HG03565 (cell line): Measurements from ENCODE around the gene LSM11.
A peak's percentile ranks its signal among the peaks of the same experiment; 100 is the strongest.
"Not testable (repeated sequence)": the region's sequence is repeated elsewhere in the genome, so short reads cannot be mapped to it uniquely, and the experiment has no call there.

Source experiments
- ATAC-seq: cut with Tn5 transposase; IDR thresholded peaks from one replicate; pipeline ENCODE4 v1.9.1; 2021; ENCODE audit warnings: mild to moderate bottlenecking, moderate library complexity; ENCODE audit not compliant: unreplicated experiment

Gene LSM11

DNA sequence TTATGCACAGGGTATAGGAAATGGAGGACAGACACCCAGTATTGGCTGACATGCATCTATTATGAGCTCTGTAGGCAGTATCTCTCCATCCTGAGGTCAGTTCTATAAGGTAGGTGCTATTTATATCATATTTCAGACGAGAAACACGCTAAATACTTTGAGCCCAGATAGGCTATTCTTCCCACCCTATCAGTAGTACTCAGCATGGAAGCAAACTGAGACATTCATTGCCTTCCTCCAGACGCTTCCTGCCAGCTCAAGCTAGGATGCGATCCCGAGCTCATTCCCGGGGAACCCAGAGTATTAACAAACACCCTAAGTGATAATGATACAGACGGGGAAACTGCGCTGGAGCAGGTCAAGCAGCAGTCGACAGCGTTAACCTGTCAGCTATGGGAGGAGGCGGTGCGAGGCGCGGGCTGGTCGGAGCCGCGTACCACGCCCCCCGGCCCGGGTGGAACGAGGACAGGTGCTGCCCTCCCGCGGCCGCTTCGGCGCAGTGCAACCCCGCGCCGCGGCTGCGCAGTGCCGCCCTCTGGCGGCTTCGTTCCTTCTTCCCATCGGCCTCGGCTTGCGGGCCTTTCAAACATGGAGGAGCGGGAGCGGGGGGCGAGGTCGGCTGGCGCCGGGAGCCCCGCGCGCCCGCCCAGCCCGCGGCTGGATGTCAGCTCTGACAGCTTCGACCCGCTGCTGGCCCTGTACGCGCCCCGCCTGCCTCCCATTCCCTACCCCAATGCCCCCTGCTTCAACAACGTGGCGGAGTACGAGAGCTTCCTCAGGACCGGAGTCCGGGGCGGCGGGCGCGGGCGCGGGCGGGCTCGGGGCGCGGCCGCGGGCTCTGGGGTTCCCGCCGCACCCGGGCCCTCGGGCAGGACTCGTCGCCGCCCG, at the start of gene LSM11:
Gene LSM11, plus strand, starts transcription at position 550 of the 888 bp plus-strand sequence. Its CDS starts 39 bp downstream, at position 589.
- ATAC-seq, result peak; percentile 94

DNA sequence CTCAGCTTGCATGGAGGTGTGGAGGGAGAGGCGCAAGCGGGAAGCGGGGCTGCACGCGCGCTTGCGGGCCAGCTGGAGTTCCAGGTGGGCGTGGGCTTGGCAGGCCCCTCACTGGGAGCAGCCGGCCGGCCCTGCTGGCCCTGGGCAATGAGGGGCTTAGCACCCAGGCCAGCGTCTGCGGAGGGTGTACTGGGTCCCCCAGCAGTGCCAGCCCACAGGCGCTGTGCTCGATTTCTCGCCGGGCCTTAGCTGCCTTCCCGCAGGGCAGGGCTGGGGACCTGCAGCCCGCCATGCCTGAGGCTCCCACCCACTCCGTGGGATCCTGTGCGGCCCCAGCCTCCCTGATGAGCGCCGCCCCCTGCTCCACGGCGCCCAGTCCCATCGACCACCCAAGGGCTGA, 49.7 kb upstream of the LSM11 start:
- not testable (repeated sequence) for ATAC-seq

DNA sequence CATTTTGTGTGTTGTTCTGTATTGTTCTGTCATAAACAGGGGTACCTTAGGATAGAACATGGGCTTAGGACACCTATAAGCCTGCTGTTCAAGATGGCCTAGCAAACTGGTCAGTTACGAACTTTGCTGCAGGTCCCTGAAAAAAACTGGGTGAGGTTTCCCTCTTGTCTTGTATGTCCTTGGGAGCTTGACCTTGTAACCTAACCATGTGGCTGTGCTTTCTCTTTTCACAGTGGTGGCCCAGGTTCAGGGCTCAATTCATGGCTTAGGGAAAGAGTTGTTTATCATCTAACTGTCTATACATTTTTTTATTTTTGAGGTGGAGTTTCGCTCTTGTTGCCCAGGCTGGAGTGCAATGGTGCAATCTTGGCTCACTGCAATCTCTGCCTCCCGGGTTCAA, 47.4 kb upstream of the LSM11 start:
- not testable (repeated sequence) for ATAC-seq

DNA sequence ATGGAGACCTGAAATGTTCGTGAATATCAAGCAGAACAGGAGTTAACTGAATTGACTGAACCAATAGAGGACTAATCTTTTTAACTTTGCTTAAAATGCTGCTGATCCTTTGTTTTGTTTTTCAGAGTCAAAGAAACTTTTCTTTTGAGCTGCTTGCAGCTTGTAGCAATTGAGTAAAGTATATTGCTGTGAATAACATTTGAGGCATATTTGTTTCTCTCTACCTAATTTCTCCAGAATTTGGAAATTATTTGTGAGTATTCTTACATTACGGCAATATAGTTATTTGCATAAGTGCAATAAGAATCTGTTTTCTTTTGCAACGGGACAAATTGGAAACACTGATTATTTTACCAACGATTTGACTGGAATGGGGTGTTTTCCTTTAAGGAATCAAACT, 44.8 kb upstream of the LSM11 start:
- not testable (repeated sequence) for ATAC-seq

DNA sequence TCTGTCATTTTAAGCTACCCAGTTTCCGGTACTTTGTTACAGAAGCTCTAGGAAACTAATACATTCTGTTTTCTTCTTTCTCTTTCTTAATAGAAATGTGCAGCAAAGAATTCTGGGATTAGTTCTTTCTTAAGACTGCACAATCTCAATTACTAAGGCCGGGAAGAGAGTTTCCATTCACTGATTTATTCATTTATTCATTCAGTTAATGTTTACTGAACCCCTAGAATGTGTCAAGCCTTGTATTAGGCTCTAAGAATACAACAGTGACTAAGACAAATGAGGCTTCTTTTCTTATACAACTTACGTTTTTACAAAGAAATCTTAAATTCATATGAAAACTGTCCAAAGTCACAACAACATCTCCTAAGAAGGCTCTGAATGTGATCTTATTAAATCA, 39.8 kb upstream of the LSM11 start:
- no peak for ATAC-seq

DNA sequence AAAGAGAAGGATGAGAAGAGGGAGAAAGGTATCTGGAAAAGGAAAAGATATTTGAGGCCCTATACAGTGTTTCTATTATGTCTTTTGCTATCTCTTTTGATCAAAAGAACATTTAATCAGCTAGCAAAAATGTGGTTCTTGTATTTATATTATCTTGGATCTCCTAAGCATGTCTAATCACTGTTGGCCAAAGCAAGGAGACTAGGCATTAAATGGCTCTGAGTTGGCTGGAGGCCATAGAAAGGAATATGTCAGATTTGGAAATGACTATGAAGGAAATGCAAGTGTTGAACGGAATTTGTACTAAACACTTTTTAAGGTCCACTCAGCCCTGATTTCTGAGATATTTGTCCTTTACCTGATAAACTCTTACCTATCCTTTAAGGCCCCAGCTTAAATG, 34.6 kb upstream of the LSM11 start:
- no peak for ATAC-seq

DNA sequence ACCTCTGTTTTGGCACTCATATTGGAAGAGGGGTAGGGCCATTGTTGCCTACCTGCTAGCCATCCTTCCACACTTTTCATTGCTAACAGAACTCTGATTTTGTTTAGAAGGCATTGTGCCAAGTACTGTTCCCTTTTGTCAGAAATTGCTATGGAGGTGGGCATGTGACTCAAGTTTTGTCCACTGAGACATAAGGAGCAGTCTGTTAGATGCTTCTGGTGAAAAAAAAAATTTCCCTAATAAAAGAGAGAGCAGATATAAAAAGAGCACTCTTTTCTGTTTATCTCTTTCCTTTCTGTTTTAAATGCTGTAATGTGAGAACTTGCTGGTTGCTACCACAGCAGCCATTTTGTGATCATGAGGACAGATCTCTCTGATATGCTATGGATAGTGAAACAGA, 34.2 kb upstream of the LSM11 start:
- ATAC-seq, result no peak

DNA sequence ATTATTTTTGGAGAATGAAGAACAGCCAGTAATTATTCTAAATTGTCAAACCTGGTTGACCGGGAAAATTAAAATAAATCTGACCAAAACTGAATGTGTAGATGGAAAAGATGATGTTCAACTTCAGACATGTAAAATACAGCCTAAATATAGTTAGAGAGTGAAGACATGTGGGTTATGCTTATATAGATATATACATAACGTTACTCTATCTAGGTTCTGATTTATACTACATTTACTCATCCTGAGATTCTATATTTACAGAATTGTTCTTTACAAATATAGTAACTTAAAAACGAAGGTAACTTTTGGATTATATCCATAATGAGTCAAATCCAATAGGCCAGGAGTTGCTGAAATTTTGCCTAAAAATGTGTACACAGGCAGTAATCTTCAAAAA, 33.1 kb upstream of the LSM11 start:
- ATAC-seq, result no peak

DNA sequence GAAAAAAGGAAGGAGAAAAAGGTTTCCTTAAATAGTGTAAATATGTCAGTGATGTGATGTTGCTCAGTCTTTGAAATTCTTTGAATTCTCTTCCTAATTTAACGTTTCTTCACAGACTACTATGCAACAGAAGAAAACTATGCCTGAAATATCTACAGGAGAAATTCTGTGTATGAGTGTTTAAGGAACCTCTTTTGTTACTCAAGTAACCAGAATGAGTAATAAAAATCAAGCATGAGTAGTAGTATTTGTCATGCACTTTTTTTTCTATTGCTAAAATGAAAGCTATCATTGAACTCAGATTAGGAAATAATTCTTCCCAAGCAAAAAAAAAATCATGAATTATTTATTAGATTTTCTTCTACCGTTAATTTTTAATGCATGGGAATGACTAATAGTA, 32.6 kb upstream of the LSM11 start:
- ATAC-seq, result no peak

DNA sequence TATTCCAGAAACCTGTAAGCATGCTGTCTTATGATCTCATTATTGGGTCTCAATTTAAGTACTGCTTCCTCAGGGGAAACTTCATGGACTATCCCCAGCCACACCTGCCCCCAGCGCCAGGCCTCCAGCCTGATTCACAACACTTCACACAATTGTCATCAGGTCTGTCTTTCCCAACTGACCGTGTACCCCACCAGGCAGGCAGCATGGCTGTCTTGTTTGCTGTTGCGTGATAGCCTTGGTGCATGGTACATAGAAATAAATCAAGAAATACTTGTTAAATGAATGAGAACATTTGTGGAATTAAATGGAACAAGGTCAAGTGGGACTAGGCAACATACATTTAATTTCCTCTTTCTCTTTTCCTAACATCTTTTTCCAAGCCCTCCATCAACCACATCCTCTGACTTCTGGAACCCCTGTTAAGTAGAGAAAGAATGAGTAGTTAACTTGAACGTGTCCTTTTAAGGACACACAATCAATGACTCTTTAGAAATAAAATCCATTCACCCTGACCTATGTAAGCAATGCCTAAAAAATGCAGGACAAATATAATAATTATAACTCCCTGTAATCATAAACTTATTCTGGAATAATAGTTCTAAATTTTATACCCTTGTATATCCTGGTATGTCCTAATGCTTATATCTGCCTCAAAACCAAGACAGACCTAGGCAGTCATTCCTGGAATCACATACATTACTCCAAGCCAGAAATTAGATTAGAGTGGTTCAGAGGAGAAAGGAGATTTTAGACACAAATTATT, 29.5 kb upstream of the LSM11 start:
- ATAC-seq, result no peak

DNA sequence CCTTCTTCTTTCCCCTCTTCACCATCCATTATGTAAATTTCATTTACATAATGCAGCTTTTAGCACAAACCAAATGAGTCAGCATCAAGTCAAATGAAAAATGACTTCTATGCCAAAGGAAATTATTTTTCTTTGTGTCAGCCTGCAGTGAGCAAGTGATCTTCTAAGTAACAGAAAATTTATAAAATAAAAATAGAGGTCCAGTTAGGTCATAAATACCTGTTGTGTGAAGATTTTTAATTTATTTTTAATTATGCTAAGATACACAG, 29.0 kb upstream of the LSM11 start:
- ATAC-seq, result no peak

DNA sequence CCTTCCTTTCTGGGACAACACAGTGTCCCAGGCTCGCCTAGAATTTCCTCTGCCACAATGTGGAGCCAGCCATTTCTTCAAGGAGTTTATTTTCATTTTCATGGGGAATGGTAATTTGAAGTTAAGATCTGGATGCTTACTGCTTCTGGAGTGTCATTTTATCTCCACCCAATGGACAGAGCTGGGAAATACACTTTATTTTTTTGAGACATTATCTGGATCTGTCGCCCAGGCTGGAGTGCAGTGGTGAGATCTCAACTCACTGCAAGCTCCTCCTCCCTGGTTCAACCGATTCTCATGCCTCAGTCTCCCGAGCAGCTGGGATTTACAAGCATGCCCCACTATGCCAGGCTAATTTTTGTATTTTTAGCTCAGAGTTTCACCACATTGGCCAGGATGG, 25.0 kb upstream of the LSM11 start:
- no peak for ATAC-seq

DNA sequence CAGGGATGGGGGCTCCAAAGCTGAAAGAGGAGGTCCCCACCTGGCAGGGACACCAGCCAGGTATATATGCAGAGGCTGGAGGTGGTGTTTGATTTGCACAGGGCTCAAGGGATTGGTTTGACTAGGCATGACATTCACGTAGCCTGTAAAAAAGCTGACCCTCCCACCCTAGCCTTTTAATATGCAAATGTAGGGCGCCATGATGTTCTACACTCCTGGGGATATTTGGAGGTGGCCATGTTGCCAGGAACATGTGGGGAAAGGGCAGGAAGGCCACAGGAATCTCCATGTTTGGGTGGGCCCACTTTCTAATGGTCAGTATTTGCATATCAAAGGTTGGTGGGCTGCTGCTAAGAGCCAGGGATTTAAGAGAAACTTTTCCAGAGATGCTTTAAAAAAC, 24.3 kb upstream of the LSM11 start:
- no peak for ATAC-seq

DNA sequence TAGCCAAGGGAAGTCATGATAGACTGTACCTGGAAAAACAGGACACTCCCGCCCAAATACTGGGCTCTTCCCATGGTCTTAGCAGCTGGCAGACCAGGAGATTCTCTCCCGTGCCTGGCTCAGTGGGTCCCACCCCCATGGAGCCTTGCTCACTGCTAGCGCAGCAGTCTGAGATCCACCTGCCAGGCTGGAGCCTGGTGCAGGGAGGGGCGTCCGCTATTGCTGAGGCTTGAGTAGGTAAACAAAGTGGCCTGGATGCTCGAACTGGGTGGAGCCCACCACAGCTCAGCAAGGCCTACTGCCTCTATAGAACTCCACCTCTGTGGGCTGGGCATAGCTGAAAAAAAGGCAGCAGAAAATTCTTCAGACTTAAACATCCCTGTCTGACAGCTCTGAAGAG, 22.4 kb upstream of the LSM11 start:
- no peak for ATAC-seq

DNA sequence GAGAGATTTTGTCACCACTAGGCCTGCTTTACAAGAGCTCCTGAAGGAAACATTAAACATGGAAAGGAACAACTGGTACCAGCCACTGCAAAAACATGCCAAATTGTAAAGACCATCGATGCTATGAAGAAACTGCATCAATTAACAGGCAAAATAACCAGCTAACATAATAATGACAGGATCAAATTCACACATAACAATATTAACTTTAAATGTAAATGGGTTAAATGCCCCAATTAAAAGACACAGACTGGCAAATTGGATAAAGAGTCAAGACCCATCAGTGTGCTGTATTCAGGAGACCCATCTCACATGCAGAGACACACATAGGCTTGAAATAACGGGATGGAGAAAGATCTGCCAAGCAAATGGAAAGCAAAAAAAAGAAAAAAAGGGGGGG, 20.6 kb upstream of the LSM11 start:
- not testable (repeated sequence) for ATAC-seq

DNA sequence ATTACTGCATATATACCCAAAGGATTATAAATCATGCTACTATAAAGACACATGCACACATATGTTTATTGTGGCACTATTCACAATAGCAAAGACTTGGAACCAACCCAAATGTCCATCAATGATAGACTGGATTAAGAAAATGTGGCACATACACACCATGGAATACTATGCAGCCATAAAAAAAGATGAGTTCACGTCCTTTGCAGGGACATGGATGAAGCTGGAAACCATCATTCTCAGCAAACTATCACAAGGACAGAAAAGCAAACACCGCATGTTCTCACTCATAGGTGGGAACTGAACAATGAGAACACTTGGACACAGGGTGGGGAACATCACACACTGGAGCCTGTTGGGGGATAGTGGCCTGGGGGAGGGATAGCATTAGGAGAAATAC, 16.9 kb upstream of the LSM11 start:
- ATAC-seq, result not testable (repeated sequence)

DNA sequence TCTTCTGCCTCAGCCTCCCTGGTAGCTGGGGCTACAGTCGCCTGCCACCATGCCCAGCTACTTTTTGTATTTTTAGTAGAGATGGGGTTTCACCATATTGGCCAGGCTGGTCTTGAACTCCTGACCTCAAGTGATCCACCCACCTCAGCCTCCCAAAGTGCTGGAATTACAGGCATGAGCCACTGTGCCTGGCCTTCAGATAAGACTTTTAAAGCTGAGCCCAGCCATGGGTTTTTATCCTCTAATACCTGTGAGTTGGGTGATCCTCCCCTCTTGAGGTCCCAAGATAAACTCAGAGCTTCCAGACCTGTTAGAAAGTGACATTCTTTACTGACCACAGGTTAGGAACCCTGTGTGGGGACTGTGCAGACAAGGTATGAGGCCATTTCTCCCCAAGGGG, 15.7 kb upstream of the LSM11 start:
- not testable (repeated sequence) for ATAC-seq

DNA sequence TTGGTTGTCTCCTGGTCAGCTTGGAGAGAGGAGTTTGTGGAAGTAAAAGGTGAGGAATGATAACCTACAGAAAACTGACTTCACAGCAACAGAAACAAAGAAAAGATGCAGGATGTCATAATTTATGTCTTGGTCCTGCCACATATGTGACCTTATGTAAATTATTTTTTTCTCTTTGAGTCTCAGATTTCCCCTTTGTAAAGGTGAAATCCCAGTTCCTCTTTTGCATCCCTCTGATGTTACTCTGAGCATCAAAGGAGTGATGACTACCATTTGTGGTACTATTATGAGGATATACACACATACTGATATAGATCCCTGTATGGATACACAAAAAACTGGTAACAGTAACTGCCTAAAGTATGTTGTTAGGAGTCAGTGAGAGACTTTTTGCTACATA, 13.7 kb upstream of the LSM11 start:
- peak; percentile 71 for ATAC-seq

DNA sequence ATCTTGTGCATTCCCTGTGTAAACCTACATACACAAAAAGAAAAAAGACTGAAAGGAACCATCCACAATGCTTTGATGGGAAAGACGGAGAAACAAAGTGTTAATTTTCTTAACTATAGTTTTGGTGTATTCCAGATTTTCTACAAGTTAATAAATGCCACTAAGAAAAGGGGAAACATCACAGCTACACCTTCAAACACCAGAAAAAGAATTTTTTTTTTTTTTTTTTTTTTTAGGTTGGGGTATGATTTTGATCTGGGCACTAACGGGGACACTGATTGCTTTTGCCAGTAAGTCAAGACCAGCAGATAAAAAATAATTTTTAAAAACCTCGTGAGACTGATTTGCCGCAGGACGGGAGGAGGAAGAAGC, 12.6 kb upstream of the LSM11 start:
- no peak for ATAC-seq

DNA sequence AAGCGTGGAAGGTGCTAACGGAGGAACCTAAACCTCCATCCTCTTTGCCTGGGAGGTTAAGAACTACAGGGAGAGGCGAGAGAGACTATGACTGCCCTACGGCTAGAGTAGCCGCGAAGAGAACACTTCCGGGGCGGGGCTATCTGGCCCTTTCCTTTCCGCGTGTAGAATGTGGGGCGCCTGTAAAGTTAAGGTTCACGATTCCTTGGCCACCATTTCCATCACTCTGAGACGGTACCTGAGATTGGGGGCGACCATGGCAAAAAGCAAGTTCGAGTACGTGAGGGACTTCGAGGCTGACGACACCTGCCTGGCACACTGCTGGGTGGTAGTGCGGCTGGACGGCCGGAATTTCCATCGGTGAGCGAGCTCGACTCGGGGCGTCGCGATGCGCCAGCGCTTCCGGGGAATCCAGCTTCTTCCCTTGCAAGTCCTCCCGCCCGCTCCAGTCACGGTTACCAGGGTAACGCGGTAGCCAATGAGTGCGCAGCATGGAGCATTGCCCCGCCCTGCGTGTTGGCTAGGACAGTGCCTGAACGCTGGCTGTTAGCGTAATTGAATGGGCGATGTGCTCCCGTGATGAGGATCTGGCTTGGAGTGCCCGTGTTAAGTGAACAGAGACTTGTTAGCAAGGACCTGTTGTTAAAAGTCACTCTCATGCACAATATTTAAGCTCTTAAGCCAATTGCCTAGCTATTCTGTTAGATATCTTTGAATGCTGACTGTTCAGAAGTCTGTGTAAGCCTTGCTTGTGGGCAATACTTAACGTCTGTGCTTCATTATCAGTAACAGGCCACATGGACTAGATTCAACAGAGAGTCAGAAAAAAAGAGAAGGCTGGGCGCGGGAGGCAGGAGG, 12.0 kb upstream of the LSM11 start, which contains the start of gene THG1L:
Gene THG1L, plus strand, starts transcription at position 149 of the 858 bp plus-strand sequence. Its CDS starts 21 bp downstream, at position 170.
- peak; percentile 89 for ATAC-seq

DNA sequence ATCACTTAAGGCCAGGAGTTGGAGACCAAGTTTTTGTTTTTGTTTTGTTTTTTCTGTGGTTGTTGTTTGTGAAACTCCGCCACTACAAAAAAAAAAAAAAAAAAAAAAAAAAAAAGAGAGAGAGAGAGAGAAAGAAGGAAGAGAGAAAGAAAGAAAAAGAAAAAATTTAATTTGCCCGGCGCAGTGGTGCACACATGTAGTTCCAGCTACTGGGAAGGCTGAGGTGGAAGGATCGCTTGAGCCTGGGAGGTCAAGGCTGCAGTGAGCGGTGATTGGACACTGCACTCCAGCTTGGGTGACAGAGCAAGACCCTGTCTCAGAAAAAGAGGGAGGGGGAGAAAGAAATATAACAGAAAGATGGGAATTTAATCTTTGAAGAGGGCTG, 11.4 kb upstream of the LSM11 start:
- no peak for ATAC-seq
